Pancreas (tissue), 10 donors: Measurements from ENCODE around the gene KIFC1. TPM values are rescaled to one million over a fixed set of nuclear protein-coding genes. Genes with fewer than 3 reads are reported as not detected.

Experiments used
- ATAC-seq, 4 donors: fragments of 200-7000 bp; cut with Tn5 transposase; one replicate each; pipeline versions ENCODE4 v1.8.0 to v1.9.1; 2020; ENCODE audit warnings: mild to moderate bottlenecking in 4 of 4, moderate library complexity in 4 of 4
- DNase-seq, 6 donors: peaks; one replicate each; pipeline ENCODE4 v3.0.0-alpha.2; 2020
- FAIRE-seq: peaks from 2 replicates; lab custom pipeline; 2012; peaks lifted over from hg19 to GRCh38; lab: Jason Lieb, UNC
- H3K27ac ChIP-seq, 4 donors: fragments of 200-600 bp; sonication (generic); 1 replicate in 3 of 4; 2 replicates in 1 of 4; pipeline versions ENCODE4 v1.5.0 to v1.8.0; 2020
- H3K27me3 ChIP-seq, 4 donors: fragments of 200-600 bp; one replicate each; pipeline ENCODE4 v1.8.0; 2021
- H3K36me3 ChIP-seq, 3 donors: fragments of 200-600 bp; sonication (generic) in 1 of 3; one replicate each; pipeline versions ENCODE4 v1.5.0 to v1.8.0; 2020 to 2021
- H3K4me1 ChIP-seq, 3 donors: fragments of 200-600 bp; one replicate each; pipeline ENCODE4 v1.8.0; 2021
- H3K4me3 ChIP-seq, 4 donors: fragments of 200-600 bp; sonication (generic) in 2 of 4; one replicate each; pipeline versions ENCODE4 v1.5.0 to v1.8.0; 2020 to 2021
- H3K9me3 ChIP-seq, 4 donors: fragments of 200-600 bp; one replicate each; pipeline ENCODE4 v1.8.0; 2021
- WGBS, 2 donors: extraction: QIAGEN DNeasy Blood & Tissue Kit; methylation state at CpG; one replicate each; pipeline ENCODE4 v1.1.7; 2013; 5-methylcytosine and 5-hydroxymethylcytosine counted together
- intact Hi-C, 3 donors: fragments of 100-400 bp; cut with DNase I; formaldehyde crosslinking; loops; one replicate each; pipeline versions ENCODE4 v1.11.1 to v1.14.2; 2022
- polyA plus RNA-seq, 2 donors: library from polyadenylated mRNA; stranded (reverse); fragments of 200-250 nt; gene quantifications; one replicate each; pipeline ENCODE4 v1.2.3, GENCODE V29; 2013
- total RNA-seq, 6 donors: library from RNA; stranded (reverse); fragmentation: NEBNext Ultra II Directional in 4 of 6; extraction: Animal tissue kit (Norgen Biotek cat#: 25700) in 4 of 6; gene quantifications; one replicate each; pipeline versions ENCODE4 v1.2.1 to v1.2.4, GENCODE V29; 2021 to 2023
- TF ChIP-seq, protein P1 (sequence below), 4 donors: fragments of 200-600 bp; sonication (generic) in 3 of 4; IDR thresholded peaks; one replicate each; pipeline versions ENCODE4 v1.5.0 to v1.8.0; 2021; ENCODE audit warnings: antibody characterized with exemption in 4 of 4
- donor health status: healthy with polysubstance abuse.
- donor health status: DM: no; HTN: no; CAD: no; lungs with moderate emphysema.
- donor health status: DM: no; HTN: no; CAD: no.
- donor health status: control.
- donor health status: control.
- donor health status: Bipolar disorder and iron deficiency.
- donor health status: DM: yes; HTN: yes; CAD: no.
- donor health status: DM: no; HTN: no; CAD: no.
- donor health status: DM: no; HTN: no; CAD: no.
- donor health status: DM: yes; HTN: yes; CAD: no.

Gene KIFC1
- total and polyA plus RNA-seq, 8 donors = 0.14 to 1.5 (median 0.35) TPM

DNA sequence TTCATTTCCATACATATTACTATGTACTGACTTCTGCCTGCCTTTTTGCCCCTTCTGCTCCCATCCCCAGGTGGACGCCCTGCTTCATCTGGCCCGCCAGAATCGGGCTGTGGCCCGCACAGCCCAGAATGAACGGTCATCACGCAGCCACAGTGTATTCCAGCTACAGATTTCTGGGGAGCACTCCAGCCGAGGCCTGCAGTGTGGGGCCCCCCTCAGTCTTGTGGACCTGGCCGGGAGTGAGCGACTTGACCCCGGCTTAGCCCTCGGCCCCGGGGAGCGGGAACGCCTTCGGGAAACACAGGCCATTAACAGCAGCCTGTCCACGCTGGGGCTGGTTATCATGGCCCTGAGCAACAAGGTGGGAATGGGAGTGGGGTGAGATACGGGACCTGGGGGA is 14.5 kb downstream of the KIFC1 start:
- WGBS, 2 donors = 93 to 98% methylated on average over 17 of the region's 17 CpGs
- no peaks in the 10 kb centered on the region for H3K4me1 ChIP-seq
- TF ChIP-seq, protein P1, sequence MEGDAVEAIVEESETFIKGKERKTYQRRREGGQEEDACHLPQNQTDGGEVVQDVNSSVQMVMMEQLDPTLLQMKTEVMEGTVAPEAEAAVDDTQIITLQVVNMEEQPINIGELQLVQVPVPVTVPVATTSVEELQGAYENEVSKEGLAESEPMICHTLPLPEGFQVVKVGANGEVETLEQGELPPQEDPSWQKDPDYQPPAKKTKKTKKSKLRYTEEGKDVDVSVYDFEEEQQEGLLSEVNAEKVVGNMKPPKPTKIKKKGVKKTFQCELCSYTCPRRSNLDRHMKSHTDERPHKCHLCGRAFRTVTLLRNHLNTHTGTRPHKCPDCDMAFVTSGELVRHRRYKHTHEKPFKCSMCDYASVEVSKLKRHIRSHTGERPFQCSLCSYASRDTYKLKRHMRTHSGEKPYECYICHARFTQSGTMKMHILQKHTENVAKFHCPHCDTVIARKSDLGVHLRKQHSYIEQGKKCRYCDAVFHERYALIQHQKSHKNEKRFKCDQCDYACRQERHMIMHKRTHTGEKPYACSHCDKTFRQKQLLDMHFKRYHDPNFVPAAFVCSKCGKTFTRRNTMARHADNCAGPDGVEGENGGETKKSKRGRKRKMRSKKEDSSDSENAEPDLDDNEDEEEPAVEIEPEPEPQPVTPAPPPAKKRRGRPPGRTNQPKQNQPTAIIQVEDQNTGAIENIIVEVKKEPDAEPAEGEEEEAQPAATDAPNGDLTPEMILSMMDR (IDR thresholded peaks at IDR 0.05) = no peak
- no peak for ATAC-seq
- intact Hi-C loops = no loop called here
- no peaks in the 10 kb centered on the region for H3K27me3 ChIP-seq
- no peaks in the 10 kb centered on the region for H3K9me3 ChIP-seq
- no peak overlapping the region for H3K27ac ChIP-seq
- no peak for FAIRE-seq
- no peak overlapping the region for H3K4me3 ChIP-seq
- H3K36me3 ChIP-seq = no peaks in the 10 kb centered on the region
- DNase-seq = no peak

DNA sequence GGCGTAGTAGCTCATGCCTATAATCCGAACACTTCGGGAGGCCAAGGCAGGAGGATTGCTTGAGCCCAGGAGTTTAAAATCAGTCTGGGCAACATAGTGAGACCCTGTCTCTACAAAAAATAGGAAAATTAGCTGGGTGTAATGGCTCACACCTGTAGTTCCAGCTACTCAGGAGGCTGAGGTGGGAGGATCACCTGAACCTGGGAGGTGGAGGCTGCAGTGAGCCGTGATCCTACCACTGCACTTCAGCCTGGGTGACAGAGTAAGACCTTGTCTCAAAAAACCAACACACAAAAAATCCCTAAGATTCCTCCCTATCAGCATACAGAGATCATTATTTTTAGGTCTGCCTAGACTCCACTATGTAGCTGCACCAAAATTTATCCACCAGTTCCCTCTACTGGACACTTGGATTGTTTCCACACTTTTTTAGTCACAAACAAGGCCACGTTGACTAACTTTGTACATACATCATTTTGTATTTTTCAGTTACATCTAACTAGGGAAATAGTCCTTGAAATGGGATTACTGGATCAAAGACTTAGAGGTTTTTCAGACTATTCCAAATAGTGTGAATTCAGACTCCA is 15.6 kb downstream of the KIFC1 start:
- no peaks in the 10 kb centered on the region for H3K9me3 ChIP-seq
- intact Hi-C loops = no loop called here
- ATAC-seq = no peak
- no peak overlapping the region for H3K27ac ChIP-seq
- TF ChIP-seq, protein P1 (IDR thresholded peaks at IDR 0.05) = no peak
- FAIRE-seq = no peak
- 75 to 85% methylated on average over 5 of the region's 5 CpGs for WGBS, 2 donors
- H3K4me3 ChIP-seq = no peak overlapping the region
- H3K27me3 ChIP-seq = no peaks in the 10 kb centered on the region
- no peak for DNase-seq
- H3K36me3 ChIP-seq = no peaks in the 10 kb centered on the region
- peaks cover 0 to 7% (median 4%) of the 10 kb centered on the region in 3 donors for H3K4me1 ChIP-seq

DNA sequence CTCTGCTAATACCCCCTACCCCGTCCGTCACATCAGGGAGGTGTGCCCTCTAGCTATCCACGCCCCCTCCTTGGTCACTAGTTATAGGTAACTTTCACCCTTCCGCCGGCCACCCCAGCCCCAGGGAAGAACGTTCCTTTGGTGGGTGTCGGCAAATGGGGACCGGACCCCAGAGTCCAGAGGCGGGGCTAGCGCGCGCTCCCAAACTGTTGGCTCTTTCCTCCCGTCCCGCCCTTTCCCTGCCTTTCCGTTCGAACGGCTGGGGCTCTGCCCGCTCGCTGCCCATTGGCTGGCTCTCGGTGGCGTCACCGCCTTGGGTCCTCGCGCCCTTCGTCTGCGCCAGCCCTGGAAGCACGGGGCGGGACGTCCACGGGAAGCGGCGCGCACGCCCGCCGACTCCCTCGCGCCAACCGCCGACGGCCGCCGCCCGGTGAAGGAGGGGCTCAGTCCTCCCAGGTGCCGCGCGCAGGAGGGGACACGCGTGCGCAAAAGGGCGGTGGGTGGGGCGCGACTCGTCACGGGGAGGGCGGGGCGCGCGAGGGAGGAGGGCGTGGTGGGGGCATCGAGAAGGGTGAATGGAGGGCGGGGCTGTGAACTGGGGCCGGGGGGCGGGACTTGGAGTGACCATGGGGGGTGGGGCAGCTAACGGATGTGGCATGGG is 18.6 kb downstream of the KIFC1 start:
- Histone ChIP-seq H3K4me3 (peak overlapping the region; percentile 66 to 99 (median 84)), H3K9me3 (no peaks in the 10 kb centered on the region), H3K36me3 (peaks cover 0 to 13% (median 7%) of the 10 kb centered on the region in 3 donors), H3K27ac (peak overlapping the region; percentile 88 to 93 (median 89)), H3K4me1 (peaks cover 0 to 7% (median 4%) of the 10 kb centered on the region in 3 donors), H3K27me3 (no peaks in the 10 kb centered on the region)
- intact Hi-C loops = no loop called here
- peak; percentile 86 to 91 (median 88) for ATAC-seq
- FAIRE-seq = no peak
- 0 to 1% methylated on average over 42 to 65 of the region's 65 CpGs for WGBS, 2 donors
- peak; percentile 97 to 99 (median 98) for DNase-seq
- TF ChIP-seq, protein P1 (IDR thresholded peaks at IDR 0.05) = no peak

DNA sequence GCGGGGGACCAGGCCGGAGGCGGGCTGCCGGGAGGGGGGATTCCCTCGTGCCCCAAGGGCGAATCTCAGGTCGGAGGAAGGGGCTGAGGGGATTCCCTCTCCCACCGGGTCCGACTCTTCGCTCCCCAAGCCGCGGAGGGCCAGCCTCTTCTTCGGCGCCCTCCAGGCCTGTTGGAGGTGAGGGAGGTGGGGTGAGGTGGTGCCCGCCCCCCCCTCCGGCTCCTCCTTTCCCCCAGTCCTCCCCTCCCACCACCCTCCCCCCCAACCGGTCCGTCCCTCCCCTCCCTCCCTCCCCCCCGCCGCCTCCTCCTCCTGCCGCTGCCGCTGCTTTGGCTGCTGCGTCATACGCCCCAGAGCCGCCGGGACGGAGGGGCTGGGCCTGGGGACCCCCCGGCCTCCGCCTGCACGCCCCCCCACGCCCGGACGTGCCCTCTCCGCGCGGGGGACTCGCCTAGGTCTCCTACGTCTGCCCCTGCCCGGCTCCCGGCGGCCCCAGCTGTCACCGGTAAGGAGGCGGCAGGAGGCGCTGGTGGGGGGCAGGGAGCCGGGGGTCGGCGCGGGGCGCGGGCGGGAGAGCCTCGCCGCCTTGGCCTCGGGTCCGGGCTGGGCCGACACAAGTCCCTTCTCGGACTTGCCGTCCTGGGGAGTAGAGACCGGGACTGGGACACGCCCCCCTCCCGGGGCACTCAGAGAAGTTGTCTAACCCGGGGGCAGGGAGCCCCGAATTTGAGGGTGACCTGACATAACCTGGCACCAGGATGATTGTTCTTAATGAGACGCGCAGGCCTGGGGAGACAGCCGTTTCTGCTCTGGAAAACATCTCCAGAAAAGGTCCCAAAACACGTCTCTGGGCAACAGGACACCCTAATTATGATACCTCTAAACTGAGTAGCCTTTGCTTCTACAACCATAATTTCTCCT is 19.3 kb downstream of the KIFC1 start, which contains the start of gene PHF1:
Gene PHF1, plus strand, starts transcription at position 304 of the 921 bp plus-strand sequence. CDS start 1,250 bp downstream, outside the sequence.
- H3K36me3 ChIP-seq = peaks cover 0 to 13% (median 7%) of the 10 kb centered on the region in 3 donors
- H3K27ac ChIP-seq = peak within 1 kb of the TSS; percentile 88 to 93 (median 89)
- H3K9me3 ChIP-seq = no peaks in the 10 kb centered on the region
- intact Hi-C loops = no loop called here
- ATAC-seq (peak; percentile 74 to 81 (median 78)), FAIRE-seq (no peak), DNase-seq (peak in 4 of 6 donors; percentile 78 to 91 (median 82))
- H3K27me3 ChIP-seq = no peaks in the 10 kb centered on the region
- peaks cover 0 to 12% (median 4%) of the 10 kb centered on the region in 3 donors for H3K4me1 ChIP-seq
- 1 to 2% methylated on average over 31 to 61 of the region's 67 CpGs for WGBS, 2 donors
- peak within 1 kb of the TSS; percentile 66 to 99 (median 84) for H3K4me3 ChIP-seq
- TF ChIP-seq, protein P1 (IDR thresholded peaks at IDR 0.05) = no peak
